HCT116 (cell line): ENCODE measurements around the gene ADGRE3. TPM values are rescaled to one million over a fixed set of nuclear protein-coding genes. Genes with fewer than 3 reads are reported as not detected.

ENCODE experiments used
- ATAC-seq: fragments of 200-7000 bp; cut with Tn5 transposase; 2 replicates; pipeline ENCODE4 v1.9.1; 2020; ENCODE audit warnings: mild to moderate bottlenecking, moderate library complexity
- BruUV-seq: library from RNA; stranded (reverse); fragments of 400-500 nt; replicated peaks from 2 replicates; lab custom pipeline; 2021; lab: Mats Ljungman, UMichigan
- CTCF ChIA-PET: fragments of 300-600 bp; sonication (Branson Sonifier 250); formaldehyde crosslinking; loops from one replicate; lab custom pipeline; 2021; ENCODE audit warnings: antibody characterized with exemption; lab: Charles Lee
- POLR2A ChIA-PET: fragments of 300-600, 350-600 bp; sonication (Branson Sonifier 250); formaldehyde crosslinking; loops from one replicate; lab custom pipeline; 2021; ENCODE audit warnings: antibody characterized with exemption; lab: Charles Lee
- RAD21 ChIA-PET, 2 experiments: fragments of 300-600 bp; sonication (Branson Sonifier 250); formaldehyde crosslinking; loops; one replicate each; lab custom pipeline; 2023; ENCODE audit warnings: low total read pairs in 2 of 2; ENCODE audit not compliant: uncharacterized antibody in 2 of 2, unreplicated experiment in 2 of 2, low non-redundant PET in 1 of 2; lab: Charles Lee
- DNase-seq: peaks from one replicate; pipeline ENCODE4 v3.0.0-alpha.2; 2010; ENCODE audit warnings: low read depth, low spot score
- H2AFZ ChIP-seq: fragments of 200-600 bp; shearing (Covaris generic), sonication (generic); 2 replicates; pipeline ENCODE4 v1.6.1; 2017; ENCODE audit warnings: low read depth, mixed run types, mixed read lengths, antibody characterized with exemption, low read length; ENCODE audit not compliant: poor library complexity, severe bottlenecking
- H3K27ac ChIP-seq: 2 replicates; pipeline ENCODE4 v1.5.1; 2012; ENCODE audit warnings: low read depth, low read length
- H3K27me3 ChIP-seq: fragments of 200-600 bp; sonication (generic); 2 replicates; pipeline ENCODE4 v1.6.1; 2016; ENCODE audit warnings: mixed run types, low read length, mixed read lengths; ENCODE audit not compliant: insufficient read depth
- H3K36me3 ChIP-seq, 2 experiments: fragments of 200-500 bp in 1 of 2; fragments of 200-600 bp in 1 of 2; sonication (Bioruptor generic) in 1 of 2; sonication (generic) in 1 of 2; 2 replicates each; pipeline versions ENCODE4 v1.5.1 to v1.6.1; 2014 to 2016; ENCODE audit warnings: low read length in 2 of 2, inconsistent platforms in 1 of 2, mixed read lengths in 1 of 2, mixed run types in 1 of 2; ENCODE audit not compliant: insufficient read depth in 2 of 2, control insufficient read depth in 1 of 2
- H3K4me1 ChIP-seq, 2 experiments: fragments of 200-600 bp in 1 of 2; sonication (generic) in 1 of 2; 2 replicates each; pipeline versions ENCODE4 v1.5.1 to v1.6.1; 2012 to 2017; ENCODE audit warnings: low read length in 2 of 2, inconsistent platforms in 1 of 2, mild to moderate bottlenecking in 1 of 2, mixed read lengths in 1 of 2, mixed run types in 1 of 2, moderate library complexity in 1 of 2; ENCODE audit not compliant: insufficient read depth in 2 of 2, control insufficient read depth in 1 of 2
- H3K4me2 ChIP-seq: fragments of 200-600 bp; sonication (generic); 2 replicates; pipeline ENCODE4 v1.6.1; 2017; ENCODE audit warnings: mixed run types, low read length, mixed read lengths
- H3K4me3 ChIP-seq, 2 experiments: fragments of 200-600 bp in 1 of 2; sonication (generic) in 1 of 2; replicated peaks in 1 of 2; 2 replicates each; pipeline ENCODE4 v1.5.1; 2011 to 2016; ENCODE audit warnings: low read length in 2 of 2, control low read depth in 1 of 2, low read depth in 1 of 2, mild to moderate bottlenecking in 1 of 2, mixed read lengths in 1 of 2, mixed run types in 1 of 2
- H3K79me2 ChIP-seq: fragments of 200-600 bp; sonication (generic); 2 replicates; pipeline ENCODE4 v1.6.1; 2017; ENCODE audit warnings: mild to moderate bottlenecking, mixed run types, low read length, moderate library complexity, mixed read lengths; ENCODE audit not compliant: insufficient read depth
- H3K9ac ChIP-seq: fragments of 200-600 bp; sonication (generic); 2 replicates; pipeline ENCODE4 v1.6.1; 2016; ENCODE audit warnings: low read length, mixed read lengths
- H3K9me2 ChIP-seq: fragments of 200-600 bp; sonication (generic), shearing (Covaris generic); 2 replicates; pipeline ENCODE4 v1.6.1; 2017; ENCODE audit warnings: mixed run types, mild to moderate bottlenecking, moderate library complexity; ENCODE audit not compliant: insufficient read depth
- H3K9me3 ChIP-seq, 2 experiments: fragments of 200-500 bp in 1 of 2; fragments of 200-600 bp in 1 of 2; sonication (Bioruptor generic) in 1 of 2; sonication (generic) in 1 of 2; 2 replicates each; pipeline ENCODE4 v1.6.1; 2014 to 2017; ENCODE audit warnings: low read length in 2 of 2, mixed read lengths in 2 of 2, inconsistent platforms in 1 of 2, low read depth in 1 of 2, mild to moderate bottlenecking in 1 of 2, mixed run types in 1 of 2, moderate library complexity in 1 of 2; ENCODE audit not compliant: control insufficient read depth in 1 of 2, insufficient read depth in 1 of 2
- H4K20me1 ChIP-seq: fragments of 200-600 bp; sonication (generic), shearing (Covaris generic); 2 replicates; pipeline ENCODE4 v1.6.1; 2017; ENCODE audit warnings: mixed run types, mild to moderate bottlenecking, moderate library complexity; ENCODE audit not compliant: insufficient read depth
- CBX3 ChIP-seq: IDR thresholded peaks from 2 replicates; pipeline ENCODE4 v1.6.1; 2012; ENCODE audit warnings: low read depth
- CEBPB ChIP-seq: IDR thresholded peaks from 2 replicates; pipeline ENCODE4 v1.6.1; 2012; ENCODE audit warnings: low read depth
- EGR1 ChIP-seq: IDR thresholded peaks from 2 replicates; pipeline ENCODE4 v1.6.1; 2012; ENCODE audit warnings: low read depth
- ELF1 ChIP-seq: IDR thresholded peaks from 2 replicates; pipeline ENCODE4 v1.6.1; 2012; ENCODE audit warnings: low read depth, borderline replicate concordance
- EZH2 ChIP-seq: fragments of 200-600 bp; sonication (generic); IDR thresholded peaks from 2 replicates; pipeline ENCODE4 v1.6.1; 2017; ENCODE audit warnings: antibody characterized with exemption, mixed run types
- EZH2phosphoT487 ChIP-seq: fragments of 200-600 bp; IDR thresholded peaks from 2 replicates; pipeline ENCODE4 v1.6.1; 2018; ENCODE audit warnings: antibody characterized with exemption, borderline replicate concordance
- FOSL1 ChIP-seq: IDR thresholded peaks from 2 replicates; pipeline ENCODE4 v1.6.1; 2012; ENCODE audit warnings: low read depth
- POLR2AphosphoS5 ChIP-seq: IDR thresholded peaks from 2 replicates; pipeline ENCODE4 v1.6.1; 2011; ENCODE audit warnings: mild to moderate bottlenecking, low read depth, low read length, moderate library complexity
- RAD21 ChIP-seq: IDR thresholded peaks from 2 replicates; pipeline ENCODE4 v1.6.1; 2012; ENCODE audit warnings: low read depth, mild to moderate bottlenecking
- SIN3A ChIP-seq: IDR thresholded peaks from 2 replicates; pipeline ENCODE4 v1.6.1; 2012; ENCODE audit warnings: low read depth
- SP1 ChIP-seq: IDR thresholded peaks from 2 replicates; pipeline ENCODE4 v1.6.1; 2012; ENCODE audit warnings: low read depth
- TCF7L2 ChIP-seq: IDR thresholded peaks from 2 replicates; pipeline ENCODE4 v1.7.0; 2011; ENCODE audit warnings: borderline replicate concordance, inconsistent platforms; ENCODE audit not compliant: insufficient read depth, insufficient read length; ENCODE audit errors: extremely low read depth
- YY1 ChIP-seq: IDR thresholded peaks from 2 replicates; pipeline ENCODE4 v1.6.1; 2011; ENCODE audit warnings: low read length, low read depth, moderate library complexity, mild to moderate bottlenecking; ENCODE audit not compliant: insufficient replicate concordance; ENCODE audit errors: extremely low read depth
- ZFX ChIP-seq: fragments of 450-650 bp; IDR thresholded peaks from 2 replicates; pipeline ENCODE4 v1.6.1; 2017
- ZNF274 ChIP-seq: fragments of 200-500 bp; sonication (Bioruptor generic); IDR thresholded peaks from 2 replicates; pipeline ENCODE4 v1.6.1; 2014; ENCODE audit warnings: mild to moderate bottlenecking, low read depth, low read length, inconsistent platforms
- intact Hi-C: fragments of 100-400 bp; cut with micrococcal nuclease; formaldehyde crosslinking; loops from 2 replicates; pipeline ENCODE4 v1.10.0; 2022
- total RNA-seq: library from RNA; stranded (reverse); gene quantifications from one replicate; pipeline ENCODE4 v1.2.1, GENCODE V29; 2021; ENCODE audit not compliant: unreplicated experiment
- TF ChIP-seq, protein P1 (sequence below): IDR thresholded peaks from 2 replicates; pipeline ENCODE4 v1.6.1; 2012
- TF ChIP-seq, protein P2 (sequence below): IDR thresholded peaks from 2 replicates; pipeline ENCODE4 v1.6.1; 2012

The ADGRE3 gene
- total RNA-seq, 1 experiment from 2014 or later = not detected

DNA sequence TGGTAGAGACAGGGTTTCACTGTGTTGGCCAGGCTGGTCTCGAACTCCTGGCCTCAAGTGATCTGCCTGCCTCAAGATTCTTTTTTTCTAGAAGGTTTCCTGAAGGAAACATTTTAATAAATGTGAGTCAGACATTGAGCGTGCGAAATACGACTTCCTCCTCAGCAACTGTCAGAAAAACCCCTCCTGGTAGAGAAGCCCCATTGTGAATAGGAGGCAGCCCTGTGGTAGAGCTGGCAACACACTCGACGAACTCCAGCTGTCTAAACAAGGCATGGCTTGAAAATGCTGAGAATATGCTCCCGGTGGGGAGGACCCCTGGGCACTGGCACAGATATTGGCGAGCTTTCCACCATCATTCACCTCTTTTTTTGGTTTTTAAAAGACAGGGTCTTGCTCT lies 25.0 kb upstream of the ADGRE3 start:
- POLR2A ChIA-PET = no interaction called here
- no peak overlapping the region for H3K4me3 ChIP-seq
- H3K27ac ChIP-seq = no peak overlapping the region
- BruUV-seq = no TSS peak
- H3K27me3 ChIP-seq = no peaks in the 10 kb centered on the region
- no peaks in the 10 kb centered on the region for H4K20me1 ChIP-seq
- H3K9me3 ChIP-seq = no peaks in the 10 kb centered on the region
- H2AFZ ChIP-seq = no peak overlapping the region
- no peaks in the 10 kb centered on the region for H3K9me2 ChIP-seq
- H3K36me3 ChIP-seq = peaks cover 6 to 9% of the 10 kb centered on the region in 2 experiments; a peak in 3 of 4 replicates
- H3K4me1 ChIP-seq = no peaks in the 10 kb centered on the region
- CTCF ChIA-PET = no interaction called here
- TF ChIP-seq, protein P1, sequence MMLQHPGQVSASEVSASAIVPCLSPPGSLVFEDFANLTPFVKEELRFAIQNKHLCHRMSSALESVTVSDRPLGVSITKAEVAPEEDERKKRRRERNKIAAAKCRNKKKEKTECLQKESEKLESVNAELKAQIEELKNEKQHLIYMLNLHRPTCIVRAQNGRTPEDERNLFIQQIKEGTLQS = no peak
- no peak for TF ChIP-seq SP1
- TF ChIP-seq, protein P2, sequence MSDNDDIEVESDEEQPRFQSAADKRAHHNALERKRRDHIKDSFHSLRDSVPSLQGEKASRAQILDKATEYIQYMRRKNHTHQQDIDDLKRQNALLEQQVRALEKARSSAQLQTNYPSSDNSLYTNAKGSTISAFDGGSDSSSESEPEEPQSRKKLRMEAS = no peak
- no peak for TF ChIP-seq EZH2
- no peak for TF ChIP-seq ZFX
- no peak for TF ChIP-seq CEBPB
- no peak overlapping the region for H3K9ac ChIP-seq
- no peak for ATAC-seq
- DNase-seq = no peak
- RAD21 ChIA-PET = no interaction called here
- intact Hi-C loops = no loop called here
- no peak overlapping the region for H3K4me2 ChIP-seq
- no peaks in the 10 kb centered on the region for H3K79me2 ChIP-seq

DNA sequence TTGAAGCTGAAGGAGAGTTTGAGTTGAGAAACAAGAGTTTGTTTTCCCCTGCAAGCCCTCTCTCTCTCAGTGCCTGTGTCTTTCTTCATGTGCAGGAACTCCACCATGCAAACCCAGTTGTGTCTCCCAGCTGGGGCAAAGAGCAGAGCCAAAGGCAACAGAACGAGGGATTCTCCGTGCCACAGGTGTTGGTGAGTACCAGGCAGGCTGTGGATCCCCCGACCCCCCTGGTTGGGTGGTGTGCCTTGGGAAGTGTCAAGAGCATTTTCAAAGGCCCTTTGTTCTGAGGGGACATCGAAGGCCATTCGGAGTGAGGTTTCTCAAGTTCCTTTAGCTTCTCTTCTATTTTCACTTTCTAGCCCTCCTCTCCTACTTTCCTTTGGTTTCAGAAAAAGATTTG lies 20.8 kb upstream of the ADGRE3 start:
- CTCF ChIA-PET = no interaction called here
- Histone ChIP-seq H3K4me1 (no peaks in the 10 kb centered on the region; a peak in 1 of 4 replicates), H3K36me3 (peaks cover 0 to 7% of the 10 kb centered on the region in 2 experiments; a peak in 2 of 4 replicates), H3K27ac (no peak overlapping the region), H3K27me3 (no peaks in the 10 kb centered on the region), H3K9me3 (no peaks in the 10 kb centered on the region), H3K4me2 (no peak overlapping the region), H3K79me2 (no peaks in the 10 kb centered on the region; the same call in 1 of the 2 replicates), H4K20me1 (no peaks in the 10 kb centered on the region), H3K4me3 (no peak overlapping the region), H2AFZ (no peak overlapping the region), H3K9ac (no peak overlapping the region), H3K9me2 (no peaks in the 10 kb centered on the region)
- BruUV-seq = no TSS peak
- intact Hi-C loops = no loop called here
- POLR2A ChIA-PET = no interaction called here
- ATAC-seq (no peak), DNase-seq (no peak)
- RAD21 ChIA-PET = no interaction called here
- TF ChIP-seq SIN3A = no peak
- TF ChIP-seq, protein P2 = no peak
- TF ChIP-seq EZH2phosphoT487 = no peak
- no peak for TF ChIP-seq ZNF274
- TF ChIP-seq CBX3 = no peak
- TF ChIP-seq POLR2AphosphoS5 = no peak
- no peak for TF ChIP-seq SP1
- no peak for TF ChIP-seq CEBPB
- no peak for TF ChIP-seq RAD21
- no peak for TF ChIP-seq YY1
- TF ChIP-seq EZH2 = no peak
- no peak for TF ChIP-seq EGR1
- TF ChIP-seq FOSL1 = no peak
- no peak for TF ChIP-seq TCF7L2
- no peak for TF ChIP-seq ELF1
